ENCODE results near the gene CTSH. TPM values are rescaled to one million over a fixed set of nuclear protein-coding genes. Genes with fewer than 3 reads are reported as not detected.
A peak's percentile ranks its signal among the peaks of the same experiment; 100 is the strongest.

Gene CTSH
- total RNA-seq, 1 donor from 2014 or later, result 5.7 TPM

- H3K9ac ChIP-seq (ENCODE audit: low read length), result no peak overlapping the region
- no peaks in the 10 kb centered on the region for H3K79me2 ChIP-seq (ENCODE audit: insufficient read depth, low read length)
- Mint-ChIP-seq H3K4me3 (ENCODE audit: unreplicated experiment) (no peak overlapping the region), H3K27ac (ENCODE audit: unreplicated experiment) (no peak overlapping the region), H3K36me3 (ENCODE audit: low read depth, unreplicated experiment) (peaks cover 20% of the 10 kb centered on the region), H3K27me3 (ENCODE audit: low read depth, unreplicated experiment) (no peaks in the 10 kb centered on the region), H3K9me3 (ENCODE audit: unreplicated experiment) (no peaks in the 10 kb centered on the region), H3K4me1 (ENCODE audit: low read depth, unreplicated experiment) (no peaks in the 10 kb centered on the region)
- H3K27ac ChIP-seq (ENCODE audit: low read depth, low read length), result no peak overlapping the region
- H3K27me3 ChIP-seq (ENCODE audit: insufficient read depth, low read length), result no peaks in the 10 kb centered on the region
- DNase-seq (ENCODE audit: low read depth) (no peak), FAIRE-seq (no peak)
- H3K9me3 ChIP-seq (ENCODE audit: insufficient read depth, low read depth, low read length), result no peaks in the 10 kb centered on the region
- H3K4me1 ChIP-seq (ENCODE audit: insufficient read depth, low read length), result no peaks in the 10 kb centered on the region
- TF ChIP-seq EZH2 (IDR thresholded peaks at IDR 0.05; ENCODE audit: insufficient read depth, low read length) (no peak), CTCF (IDR thresholded peaks at IDR 0.05; ENCODE audit: insufficient read depth, low read depth, low read length) (no peak)
- H2AFZ ChIP-seq (ENCODE audit: low read depth, low read length), result no peak overlapping the region
- H3K4me3 ChIP-seq (ENCODE audit: insufficient read depth, low read depth, low read length), result no peak overlapping the region
- H3K36me3 ChIP-seq (ENCODE audit: insufficient read depth, low read length), result peaks cover 13% of the 10 kb centered on the region
- H3K4me2 ChIP-seq (ENCODE audit: low read length), result no peak overlapping the region
- peaks cover 23% of the 10 kb centered on the region for H4K20me1 ChIP-seq (ENCODE audit: insufficient read depth, low read length)
Observed at GRCh38 chr15:78925076-78925624, 19.7 kb downstream of the CTSH start.

- TF ChIP-seq CTCF (IDR thresholded peaks at IDR 0.05; ENCODE audit: insufficient read depth, low read depth, low read length) (no peak), EZH2 (IDR thresholded peaks at IDR 0.05; ENCODE audit: insufficient read depth, low read length) (no peak)
- H3K4me3 ChIP-seq (ENCODE audit: insufficient read depth, low read depth, low read length), result no peak overlapping the region
- no peak for FAIRE-seq
- H3K9ac ChIP-seq (ENCODE audit: low read length), result no peak overlapping the region
- H3K4me1 Mint-ChIP-seq (ENCODE audit: low read depth, unreplicated experiment), result no peaks in the 10 kb centered on the region
- H3K27me3 Mint-ChIP-seq (ENCODE audit: low read depth, unreplicated experiment), result no peaks in the 10 kb centered on the region
- no peak overlapping the region for H3K4me3 Mint-ChIP-seq (ENCODE audit: unreplicated experiment)
- no peaks in the 10 kb centered on the region for H3K9me3 Mint-ChIP-seq (ENCODE audit: unreplicated experiment)
- H3K27ac ChIP-seq (ENCODE audit: low read depth, low read length), result no peak overlapping the region
- H3K4me2 ChIP-seq (ENCODE audit: low read length), result no peak overlapping the region
- H3K27me3 ChIP-seq (ENCODE audit: insufficient read depth, low read length), result no peaks in the 10 kb centered on the region
- no peaks in the 10 kb centered on the region for H3K4me1 ChIP-seq (ENCODE audit: insufficient read depth, low read length)
- H3K36me3 ChIP-seq (ENCODE audit: insufficient read depth, low read length), result peaks cover 19% of the 10 kb centered on the region
- peaks cover 19% of the 10 kb centered on the region for H3K36me3 Mint-ChIP-seq (ENCODE audit: low read depth, unreplicated experiment)
- no peaks in the 10 kb centered on the region for H3K9me3 ChIP-seq (ENCODE audit: insufficient read depth, low read depth, low read length)
- H3K79me2 ChIP-seq (ENCODE audit: insufficient read depth, low read length), result no peaks in the 10 kb centered on the region
- H3K27ac Mint-ChIP-seq (ENCODE audit: unreplicated experiment), result peak overlapping the region; percentile 12
- peaks cover 26% of the 10 kb centered on the region for H4K20me1 ChIP-seq (ENCODE audit: insufficient read depth, low read length)
- no peak for DNase-seq (ENCODE audit: low read depth)
- H2AFZ ChIP-seq (ENCODE audit: low read depth, low read length), result no peak overlapping the region
Observed at GRCh38 chr15:78923480-78924360, 21.1 kb downstream of the CTSH start.

GRCh38 chr15:78923015-78923414, 21.8 kb downstream of the CTSH start:
- peaks cover 26% of the 10 kb centered on the region for H4K20me1 ChIP-seq (ENCODE audit: insufficient read depth, low read length)

More at GRCh38 chr15:78923015-78923414, 21.8 kb downstream of the CTSH start:
- DNase-seq (ENCODE audit: low read depth) (no peak), FAIRE-seq (no peak)
- TF ChIP-seq EZH2 (IDR thresholded peaks at IDR 0.05; ENCODE audit: insufficient read depth, low read length), result no peak
- no peak for TF ChIP-seq CTCF (IDR thresholded peaks at IDR 0.05; ENCODE audit: insufficient read depth, low read depth, low read length)
- H3K79me2 ChIP-seq (ENCODE audit: insufficient read depth, low read length), result no peaks in the 10 kb centered on the region
- no peak overlapping the region for H2AFZ ChIP-seq (ENCODE audit: low read depth, low read length)
- Mint-ChIP-seq H3K36me3 (ENCODE audit: low read depth, unreplicated experiment) (peaks cover 20% of the 10 kb centered on the region), H3K9me3 (ENCODE audit: unreplicated experiment) (no peaks in the 10 kb centered on the region), H3K27me3 (ENCODE audit: low read depth, unreplicated experiment) (no peaks in the 10 kb centered on the region), H3K4me3 (ENCODE audit: unreplicated experiment) (no peak overlapping the region), H3K27ac (ENCODE audit: unreplicated experiment) (peak overlapping the region; percentile 12), H3K4me1 (ENCODE audit: low read depth, unreplicated experiment) (no peaks in the 10 kb centered on the region)
- no peak overlapping the region for H3K27ac ChIP-seq (ENCODE audit: low read depth, low read length)
- no peak overlapping the region for H3K4me2 ChIP-seq (ENCODE audit: low read length)
- peaks cover 25% of the 10 kb centered on the region for H3K36me3 ChIP-seq (ENCODE audit: insufficient read depth, low read length)
- no peaks in the 10 kb centered on the region for H3K4me1 ChIP-seq (ENCODE audit: insufficient read depth, low read length)
- H3K27me3 ChIP-seq (ENCODE audit: insufficient read depth, low read length), result no peaks in the 10 kb centered on the region
- no peak overlapping the region for H3K9ac ChIP-seq (ENCODE audit: low read length)
- H3K9me3 ChIP-seq (ENCODE audit: insufficient read depth, low read depth, low read length), result no peaks in the 10 kb centered on the region
- H3K4me3 ChIP-seq (ENCODE audit: insufficient read depth, low read depth, low read length), result no peak overlapping the region

Data from astrocyte (in vitro differentiated cells and primary cell).